Measurements from ENCODE around the gene YPEL5.
A peak's percentile ranks its signal among the peaks of the same experiment; 100 is the strongest.
"Not testable (repeated sequence)": the region's sequence is repeated elsewhere in the genome, so short reads cannot be mapped to it uniquely, and the experiment has no call there.

The YPEL5 gene

GRCh38 chr2:30146337-30147195 is at the start of gene YPEL5:
YPEL5 (plus strand) TSS chr2:30147007; CDS start chr2:30156652, 9,645 bp downstream.
- DNase-seq (ENCODE audit: low read depth in 3 of 3): peak; percentile 98 to 99 (median 99)

DNA sequence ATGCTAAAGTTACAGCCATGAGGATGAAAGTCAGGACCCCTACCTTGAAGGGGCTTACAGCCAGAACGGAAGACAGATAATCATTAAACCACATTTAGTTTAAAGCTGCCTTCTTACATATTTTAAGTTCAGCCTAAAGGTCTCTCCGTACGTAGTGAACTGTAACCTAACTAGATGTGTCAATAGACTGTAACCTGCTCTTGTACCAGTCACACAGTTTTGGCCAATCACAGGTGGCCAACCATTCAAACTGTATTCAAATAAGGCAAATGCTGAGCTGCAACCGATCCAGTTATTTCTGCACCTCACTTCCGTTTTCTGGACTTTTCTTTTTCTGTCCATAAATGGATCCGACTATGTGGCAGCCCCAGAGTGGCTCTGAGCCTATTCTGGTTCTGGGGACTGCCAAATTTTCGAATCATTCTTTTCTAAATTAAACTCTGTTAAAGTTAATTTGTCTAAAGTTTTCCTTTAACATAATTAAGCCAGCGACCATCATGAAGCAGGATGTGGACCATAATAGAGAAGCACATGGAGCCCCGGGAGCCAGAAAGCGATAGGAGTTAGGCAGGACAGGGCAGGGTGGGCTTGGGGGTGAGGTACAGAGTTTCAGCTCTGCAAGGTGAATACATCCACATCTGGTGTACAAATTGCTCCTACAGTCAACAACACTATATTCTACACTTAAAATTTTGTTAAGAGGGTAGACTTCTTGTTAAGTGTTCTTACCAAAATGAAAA is 48.4 kb upstream of the YPEL5 start:
- no peak for DNase-seq (ENCODE audit: low read depth in 3 of 3)

GRCh38 chr2:30099366-30099765 is 47.4 kb upstream of the YPEL5 start:
- DNase-seq (ENCODE audit: low read depth in 3 of 3): not testable (repeated sequence)

DNA sequence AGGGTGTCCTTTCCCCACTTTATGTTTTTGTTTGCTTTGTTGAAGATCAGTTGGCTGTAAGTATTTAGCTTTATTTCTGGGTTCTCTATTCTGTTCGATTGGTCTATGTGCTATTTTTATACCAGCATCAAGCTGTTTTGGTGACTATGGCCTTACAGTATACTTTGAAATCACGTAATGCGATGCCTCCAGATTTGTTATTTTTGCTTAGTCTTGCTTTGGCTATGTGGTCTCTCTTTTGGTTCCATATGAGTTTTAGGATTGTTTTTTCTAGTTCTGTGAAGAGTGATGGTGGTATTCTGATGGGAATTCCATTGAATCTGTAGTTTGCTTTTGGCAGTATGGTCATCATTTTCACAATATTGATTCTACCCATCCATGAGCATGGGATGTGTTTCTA is 46.1 kb upstream of the YPEL5 start:
- DNase-seq (ENCODE audit: low read depth in 3 of 3): not testable (repeated sequence)

- no peak for DNase-seq (ENCODE audit: low read depth in 3 of 3)
These were observed 42.5 kb upstream of the YPEL5 start for GRCh38 chr2:30104307-30104706.

- DNase-seq (ENCODE audit: low read depth in 3 of 3): no peak
These were observed 41.3 kb upstream of the YPEL5 start for GRCh38 chr2:30105556-30105955.

DNA sequence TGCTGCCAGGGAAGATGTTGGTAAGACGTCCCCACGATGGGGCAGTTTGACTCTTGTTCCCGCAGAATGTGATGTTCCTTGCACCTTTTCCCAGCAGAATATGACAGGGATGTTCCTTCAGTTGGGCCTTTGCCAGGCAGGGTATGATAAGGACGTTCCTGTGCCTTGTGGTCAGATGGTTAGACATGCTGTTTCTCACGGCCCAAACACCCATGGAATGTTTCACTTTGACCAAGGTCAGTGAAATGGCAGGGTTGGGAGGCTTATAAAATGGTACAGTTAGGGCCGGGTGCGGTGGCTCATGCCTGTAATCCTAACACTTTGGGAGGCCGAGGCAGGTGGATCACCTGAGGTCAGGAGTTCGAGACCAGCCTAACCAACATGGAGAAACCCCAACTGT is 40.3 kb upstream of the YPEL5 start:
- DNase-seq (ENCODE audit: low read depth in 3 of 3): no peak

- DNase-seq (ENCODE audit: low read depth in 3 of 3): no peak
These were observed 38.6 kb upstream of the YPEL5 start for GRCh38 chr2:30108192-30108591.

GRCh38 chr2:30108851-30109250 is 38.0 kb upstream of the YPEL5 start:
- no peak for DNase-seq (ENCODE audit: low read depth in 3 of 3)

GRCh38 chr2:30109856-30110255 is 37.0 kb upstream of the YPEL5 start:
- no peak for DNase-seq (ENCODE audit: low read depth in 3 of 3)

GRCh38 chr2:30110773-30111172 is 36.0 kb upstream of the YPEL5 start:
- no peak for DNase-seq (ENCODE audit: low read depth in 3 of 3)

DNA sequence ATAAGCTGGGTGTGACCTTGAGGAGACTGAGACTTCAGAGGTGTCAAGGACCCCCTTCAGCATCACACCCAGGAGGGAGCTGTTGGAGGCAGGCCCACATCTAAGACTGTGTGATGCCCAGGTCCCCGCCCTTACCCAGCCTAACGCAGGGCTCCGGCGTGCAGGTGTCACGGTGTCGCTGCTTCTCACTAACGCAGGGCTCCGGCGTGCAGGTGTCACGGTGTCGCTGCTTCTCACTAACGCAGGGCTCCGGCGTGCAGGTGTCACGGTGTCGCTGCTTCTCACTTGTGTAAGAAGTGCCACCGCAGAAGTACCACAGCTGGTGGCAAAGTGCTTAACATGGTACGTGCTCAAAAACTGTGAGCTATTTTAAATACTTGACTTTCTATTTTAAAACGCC is 35.6 kb upstream of the YPEL5 start:
- not testable (repeated sequence) for DNase-seq (ENCODE audit: low read depth in 3 of 3)

DNA sequence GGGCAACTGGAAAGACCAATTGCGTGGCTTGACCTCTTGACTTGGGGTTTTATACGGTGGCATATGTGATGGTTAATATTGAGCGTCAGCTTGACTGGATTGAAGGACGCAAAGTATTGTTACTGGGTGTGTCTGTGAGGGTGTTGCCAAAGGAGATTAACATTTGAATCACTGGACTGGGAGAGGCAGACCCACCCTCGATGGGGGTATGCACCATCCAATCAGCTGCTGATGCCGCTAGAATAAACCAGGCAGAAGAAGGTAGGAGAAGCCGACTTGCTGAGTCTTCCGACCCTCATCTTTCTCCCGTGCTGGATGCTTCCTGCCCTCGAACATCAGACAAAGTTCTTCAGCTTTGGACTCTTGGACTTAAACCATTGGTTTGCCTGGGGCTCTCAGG is 34.2 kb upstream of the YPEL5 start:
- DNase-seq (ENCODE audit: low read depth in 3 of 3): no peak

DNA sequence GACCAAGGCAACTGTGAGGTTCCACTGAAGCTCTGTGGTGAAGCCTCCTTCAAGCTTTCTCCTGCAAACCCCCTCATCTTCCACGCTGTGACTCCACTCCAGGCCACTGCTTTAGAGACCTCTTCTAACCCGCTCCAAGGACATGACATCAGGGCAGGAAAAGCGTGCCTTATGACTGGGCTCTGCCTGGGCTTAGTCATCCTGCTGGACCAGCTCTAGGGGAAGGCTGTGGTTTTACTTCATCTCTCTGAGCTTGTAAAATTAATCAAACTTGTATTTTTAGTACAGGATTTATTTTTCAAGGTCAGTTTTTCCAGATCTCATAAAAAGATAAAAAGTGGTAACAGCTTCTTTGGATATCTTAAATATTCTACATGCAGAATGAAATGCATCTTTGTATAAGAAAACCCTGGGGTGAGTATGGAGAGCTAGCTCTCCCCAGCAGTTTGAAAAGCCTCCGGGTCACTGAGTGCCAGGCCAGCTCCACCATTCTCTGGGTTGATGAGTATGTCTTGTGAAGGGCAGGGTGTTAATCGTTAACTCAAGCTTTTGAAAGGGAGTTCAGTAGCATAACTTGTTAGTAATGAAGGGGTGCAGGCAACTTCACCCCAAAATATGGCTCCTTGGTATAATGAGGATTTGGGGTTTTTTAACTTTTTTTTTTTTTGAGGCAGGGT is 33.1 kb upstream of the YPEL5 start:
- DNase-seq (ENCODE audit: low read depth in 3 of 3): no peak

DNA sequence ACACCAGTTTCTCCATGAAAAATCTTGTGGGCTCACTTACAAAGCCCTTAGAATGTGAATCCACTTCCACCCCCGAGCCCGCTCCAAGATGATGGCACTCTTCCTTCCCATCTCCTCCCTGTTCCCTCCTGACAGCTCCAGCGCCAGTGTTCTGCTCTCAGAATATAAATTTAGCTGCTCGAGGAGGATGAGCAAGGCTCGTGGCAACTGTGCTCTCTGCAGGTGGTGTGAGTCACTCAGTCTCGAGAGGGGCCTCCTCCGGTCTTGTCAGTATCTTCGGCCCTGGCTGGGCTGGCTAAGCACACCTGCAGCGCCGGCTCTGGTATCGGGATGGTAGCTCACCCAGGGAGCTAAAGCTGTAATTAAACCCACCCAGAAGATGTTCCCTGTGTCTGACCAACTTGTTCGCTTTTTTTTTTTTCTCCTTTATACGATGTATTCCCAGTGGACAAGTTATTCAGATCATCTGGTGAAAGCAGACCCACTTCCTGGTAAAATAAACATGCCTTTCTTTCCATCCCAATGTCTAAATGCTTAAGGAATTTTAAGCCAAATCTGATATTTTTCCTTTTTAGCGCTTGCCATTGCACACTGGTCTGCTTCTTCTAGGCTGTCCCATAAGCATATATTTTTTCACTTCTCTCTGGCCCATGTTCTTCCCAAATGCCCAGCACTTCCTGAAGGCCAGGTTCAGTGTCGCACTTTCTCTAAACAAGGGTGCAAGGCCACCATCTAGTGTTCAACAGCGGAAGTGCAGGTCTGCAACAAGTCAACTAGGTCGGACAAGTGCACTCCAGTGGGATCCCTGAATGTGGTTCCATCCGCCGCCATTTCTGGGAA is 31.4 kb upstream of the YPEL5 start:
- peak; percentile 19 to 29 (median 29) for DNase-seq (ENCODE audit: low read depth in 3 of 3)

- no peak for DNase-seq (ENCODE audit: low read depth in 3 of 3)
These were observed 30.9 kb upstream of the YPEL5 start for GRCh38 chr2:30115981-30116285.

DNA sequence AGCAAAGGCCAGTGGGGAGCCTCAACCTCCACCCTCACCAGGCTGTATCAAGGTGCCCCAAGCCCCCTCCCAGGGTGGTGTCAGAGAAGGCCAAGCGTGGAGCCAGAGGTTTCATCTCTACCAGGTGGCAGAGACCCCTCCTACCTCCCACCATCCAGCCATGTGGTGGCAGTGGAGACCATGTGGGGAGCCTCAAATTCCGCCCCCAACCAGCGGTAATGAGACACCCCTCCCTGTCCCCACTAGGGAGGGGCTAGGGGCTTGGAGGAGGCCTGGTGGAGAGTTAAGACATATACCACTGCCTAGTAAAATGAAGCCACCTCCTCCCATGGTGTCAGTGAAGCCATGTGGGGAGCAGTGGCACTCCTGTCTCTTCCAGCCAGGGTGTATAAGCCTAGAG is 24.4 kb upstream of the YPEL5 start:
- no peak for DNase-seq (ENCODE audit: low read depth in 3 of 3)

- DNase-seq (ENCODE audit: low read depth in 3 of 3): no peak
These were observed 19.6 kb upstream of the YPEL5 start for GRCh38 chr2:30127016-30127893.

GRCh38 chr2:30134582-30134981 is 12.2 kb upstream of the YPEL5 start:
- DNase-seq (ENCODE audit: low read depth in 3 of 3): no peak

DNA sequence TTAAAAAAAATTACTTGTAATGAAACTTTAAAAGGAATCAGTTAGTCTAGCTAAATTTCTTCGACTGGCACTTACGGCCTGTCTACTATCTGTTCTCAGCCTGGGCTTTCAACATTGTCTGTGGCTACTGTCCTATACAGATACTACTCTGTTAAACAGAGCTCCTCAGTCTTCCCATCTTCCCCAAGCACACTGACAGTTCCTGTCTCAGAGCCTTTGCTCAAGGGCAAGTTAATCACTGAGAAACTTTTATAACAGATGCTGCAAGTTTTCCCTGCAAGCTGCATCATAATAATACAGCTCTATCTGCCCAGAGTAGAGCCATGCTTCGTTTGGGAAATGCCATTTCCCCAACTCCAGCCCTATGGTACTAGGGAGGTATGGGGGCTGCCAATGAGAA is 11.3 kb upstream of the YPEL5 start:
- no peak for DNase-seq (ENCODE audit: low read depth in 3 of 3)

All from stimulated activated CD4-positive, alpha-beta T cell treated with anti-CD3 and anti-CD28 coated beads, TNF-alpha, amount 100 ng/mL, for 4 hours (primary cell).